ENCODE measurements around the gene EPHA3. TPM values are rescaled to one million over a fixed set of nuclear protein-coding genes. Genes with fewer than 3 reads are reported as not detected.

EPHA3 gene
- total RNA-seq, 1 experiment from 2014 or later, result not detected

DNA sequence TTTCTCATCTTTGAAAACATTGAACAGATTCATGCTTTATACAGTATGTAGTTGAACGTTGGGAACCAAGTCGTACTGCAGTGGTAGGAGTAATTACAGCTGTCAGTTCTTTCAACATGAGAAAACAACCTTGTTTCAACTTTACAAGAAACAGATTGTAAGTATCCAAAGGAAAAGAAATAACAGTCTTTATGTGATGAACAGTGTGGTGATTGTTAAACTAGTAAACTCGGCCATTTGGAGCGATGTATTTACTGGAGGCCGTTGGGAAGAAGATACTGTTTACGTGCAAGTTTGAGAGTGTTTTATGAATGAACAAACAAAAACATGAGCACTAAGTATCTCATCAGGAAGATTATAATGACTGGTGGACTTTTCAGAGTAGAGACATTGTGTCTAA, 48.4 kb downstream of the EPHA3 start:
- H3K27ac Mint-ChIP-seq (ENCODE audit: low read depth, unreplicated experiment), result no peak overlapping the region
- TF ChIP-seq, protein P1, sequence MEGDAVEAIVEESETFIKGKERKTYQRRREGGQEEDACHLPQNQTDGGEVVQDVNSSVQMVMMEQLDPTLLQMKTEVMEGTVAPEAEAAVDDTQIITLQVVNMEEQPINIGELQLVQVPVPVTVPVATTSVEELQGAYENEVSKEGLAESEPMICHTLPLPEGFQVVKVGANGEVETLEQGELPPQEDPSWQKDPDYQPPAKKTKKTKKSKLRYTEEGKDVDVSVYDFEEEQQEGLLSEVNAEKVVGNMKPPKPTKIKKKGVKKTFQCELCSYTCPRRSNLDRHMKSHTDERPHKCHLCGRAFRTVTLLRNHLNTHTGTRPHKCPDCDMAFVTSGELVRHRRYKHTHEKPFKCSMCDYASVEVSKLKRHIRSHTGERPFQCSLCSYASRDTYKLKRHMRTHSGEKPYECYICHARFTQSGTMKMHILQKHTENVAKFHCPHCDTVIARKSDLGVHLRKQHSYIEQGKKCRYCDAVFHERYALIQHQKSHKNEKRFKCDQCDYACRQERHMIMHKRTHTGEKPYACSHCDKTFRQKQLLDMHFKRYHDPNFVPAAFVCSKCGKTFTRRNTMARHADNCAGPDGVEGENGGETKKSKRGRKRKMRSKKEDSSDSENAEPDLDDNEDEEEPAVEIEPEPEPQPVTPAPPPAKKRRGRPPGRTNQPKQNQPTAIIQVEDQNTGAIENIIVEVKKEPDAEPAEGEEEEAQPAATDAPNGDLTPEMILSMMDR (IDR thresholded peaks at IDR 0.05; ENCODE audit: unreplicated experiment), result no peak
- BruUV-seq (replicated peaks), result no TSS peak
- H3K4me3 Mint-ChIP-seq (ENCODE audit: unreplicated experiment), result no peak overlapping the region
- H3K9me3 Mint-ChIP-seq (ENCODE audit: unreplicated experiment), result no peaks in the 10 kb centered on the region
- ChIA-PET POLR2A (no interaction called here), CTCF (no interaction called here)
- no peak for DNase-seq (ENCODE audit: unreplicated experiment)
- intact Hi-C loops (cut with micrococcal nuclease), result no loop called here
- H3K36me3 Mint-ChIP-seq (ENCODE audit: insufficient read depth, unreplicated experiment), result no peaks in the 10 kb centered on the region
- peaks cover 50% of the 10 kb centered on the region for H3K27me3 Mint-ChIP-seq (ENCODE audit: insufficient read depth, unreplicated experiment)
- H3K4me1 Mint-ChIP-seq (ENCODE audit: insufficient read depth, unreplicated experiment), result no peaks in the 10 kb centered on the region

- H3K4me3 Mint-ChIP-seq (ENCODE audit: unreplicated experiment), result no peak overlapping the region
- no peaks in the 10 kb centered on the region for H3K4me1 Mint-ChIP-seq (ENCODE audit: insufficient read depth, unreplicated experiment)
- ChIA-PET CTCF (no interaction called here), POLR2A (no interaction called here)
- no peak overlapping the region for H3K27ac Mint-ChIP-seq (ENCODE audit: low read depth, unreplicated experiment)
- no TSS peak for BruUV-seq (replicated peaks)
- H3K9me3 Mint-ChIP-seq (ENCODE audit: unreplicated experiment), result no peaks in the 10 kb centered on the region
- no peak for DNase-seq (ENCODE audit: unreplicated experiment)
- H3K27me3 Mint-ChIP-seq (ENCODE audit: insufficient read depth, unreplicated experiment), result peaks cover 63% of the 10 kb centered on the region
- TF ChIP-seq, protein P1 (IDR thresholded peaks at IDR 0.05; ENCODE audit: unreplicated experiment), result no peak
- intact Hi-C loops (cut with micrococcal nuclease), result no loop called here
- no peaks in the 10 kb centered on the region for H3K36me3 Mint-ChIP-seq (ENCODE audit: insufficient read depth, unreplicated experiment)
Observed at GRCh38 chr3:89157575-89157974, 50.2 kb downstream of the EPHA3 start.

- peaks cover 64% of the 10 kb centered on the region for H3K27me3 Mint-ChIP-seq (ENCODE audit: insufficient read depth, unreplicated experiment)
- H3K36me3 Mint-ChIP-seq (ENCODE audit: insufficient read depth, unreplicated experiment), result no peaks in the 10 kb centered on the region
- no peaks in the 10 kb centered on the region for H3K4me1 Mint-ChIP-seq (ENCODE audit: insufficient read depth, unreplicated experiment)
- ChIA-PET CTCF (no interaction called here), POLR2A (no interaction called here)
- no peaks in the 10 kb centered on the region for H3K9me3 Mint-ChIP-seq (ENCODE audit: unreplicated experiment)
- no peak overlapping the region for H3K27ac Mint-ChIP-seq (ENCODE audit: low read depth, unreplicated experiment)
- no peak overlapping the region for H3K4me3 Mint-ChIP-seq (ENCODE audit: unreplicated experiment)
- intact Hi-C loops (cut with micrococcal nuclease), result no loop called here
- no TSS peak for BruUV-seq (replicated peaks)
- TF ChIP-seq, protein P1 (IDR thresholded peaks at IDR 0.05; ENCODE audit: unreplicated experiment), result no peak
- DNase-seq (ENCODE audit: unreplicated experiment), result no peak
Observed at GRCh38 chr3:89159605-89160004, 52.2 kb downstream of the EPHA3 start.

- TF ChIP-seq, protein P1 (IDR thresholded peaks at IDR 0.05; ENCODE audit: unreplicated experiment), result no peak
- CTCF ChIA-PET, result no interaction called here
- H3K9me3 Mint-ChIP-seq (ENCODE audit: unreplicated experiment), result no peaks in the 10 kb centered on the region
Observed at GRCh38 chr3:89164774-89165173, 57.4 kb downstream of the EPHA3 start.

More at GRCh38 chr3:89164774-89165173, 57.4 kb downstream of the EPHA3 start:
- no peaks in the 10 kb centered on the region for H3K4me1 Mint-ChIP-seq (ENCODE audit: insufficient read depth, unreplicated experiment)
- POLR2A ChIA-PET, result no interaction called here
- no peak overlapping the region for H3K4me3 Mint-ChIP-seq (ENCODE audit: unreplicated experiment)
- H3K27me3 Mint-ChIP-seq (ENCODE audit: insufficient read depth, unreplicated experiment), result peaks cover 75% of the 10 kb centered on the region
- no peak for DNase-seq (ENCODE audit: unreplicated experiment)
- intact Hi-C loops (cut with micrococcal nuclease), result no loop called here
- no peak overlapping the region for H3K27ac Mint-ChIP-seq (ENCODE audit: low read depth, unreplicated experiment)
- BruUV-seq (replicated peaks), result no TSS peak
- no peaks in the 10 kb centered on the region for H3K36me3 Mint-ChIP-seq (ENCODE audit: insufficient read depth, unreplicated experiment)
